Frontal cortex (tissue), 4 donors: ENCODE results near the gene D2HGDH. TPM values are rescaled to one million over a fixed set of nuclear protein-coding genes. Genes with fewer than 3 reads are reported as not detected.
A peak's percentile ranks its signal among the peaks of the same experiment; 100 is the strongest.

Source experiments
- DNase-seq, 2 donors: peaks; one replicate each; pipeline ENCODE4 v3.0.0; 2012; ENCODE audit warnings: low spot score in 2 of 2
- FAIRE-seq: peaks from 2 replicates; lab custom pipeline; 2012; peaks lifted over from hg19 to GRCh38; lab: Jason Lieb, UNC
- total RNA-seq: library from RNA; depleted of rRNA; stranded (reverse); fragments of >200 nt; gene quantifications from one replicate; pipeline ENCODE4 v1.2.3, GENCODE V29; 2014
- donor health status: control.
- donor health status: control.
- donor health status: control.

Gene D2HGDH
- total RNA-seq, 1 donor from 2014 or later = 9.4 TPM

GRCh38 chr2:241763551-241764274, 29.3 kb downstream of the D2HGDH start:
- FAIRE-seq = no peak
- no peak for DNase-seq

GRCh38 chr2:241764275-241765241, 30.1 kb downstream of the D2HGDH start:
- DNase-seq (peak in 1 of 2 donors; percentile 7), FAIRE-seq (no peak)

GRCh38 chr2:241767464-241768250, 33.2 kb downstream of the D2HGDH start:
- no peak for FAIRE-seq

GRCh38 chr2:241768251-241768711, 33.9 kb downstream of the D2HGDH start:
- DNase-seq (peak; percentile 7 to 19), FAIRE-seq (no peak)

More at GRCh38 chr2:241767464-241768250, 33.2 kb downstream of the D2HGDH start:
- DNase-seq = peak in 1 of 2 donors; percentile 12

GRCh38 chr2:241768850-241769249, 34.4 kb downstream of the D2HGDH start:
- FAIRE-seq (no peak), DNase-seq (peak; percentile 5 to 13)

- FAIRE-seq = no peak
- peak in 1 of 2 donors; percentile 16 for DNase-seq
These were observed 35.4 kb downstream of the D2HGDH start for GRCh38 chr2:241769819-241770184.

- no peak for FAIRE-seq
- DNase-seq = peak; percentile 27 to 30
These were observed 35.9 kb downstream of the D2HGDH start for GRCh38 chr2:241770185-241770935.

- peak; percentile 14 to 36 for DNase-seq
- no peak for FAIRE-seq
These were observed 36.5 kb downstream of the D2HGDH start for GRCh38 chr2:241770936-241771285.

GRCh38 chr2:241771286-241772062, 37.0 kb downstream of the D2HGDH start:
- DNase-seq (peak; percentile 17 to 28), FAIRE-seq (no peak)

GRCh38 chr2:241772063-241772499, 37.7 kb downstream of the D2HGDH start:
- FAIRE-seq = no peak
- no peak for DNase-seq

- FAIRE-seq (no peak), DNase-seq (peak; percentile 10 to 21)
These were observed 39.3 kb downstream of the D2HGDH start for GRCh38 chr2:241773511-241774418.

- FAIRE-seq = no peak
These were observed 40.2 kb downstream of the D2HGDH start for GRCh38 chr2:241774419-241775222.

GRCh38 chr2:241775223-241776177, 41.1 kb downstream of the D2HGDH start:
- FAIRE-seq = no peak

More at GRCh38 chr2:241774419-241775222, 40.2 kb downstream of the D2HGDH start:
- DNase-seq = peak; percentile 28 to 40

GRCh38 chr2:241776336-241777169, 42.1 kb downstream of the D2HGDH start, which contains the start of gene GAL3ST2:
Gene GAL3ST2, plus strand, starts transcription at chr2:241776822. Its CDS starts 134 bp downstream, at chr2:241776956.
- DNase-seq = peak; percentile 8 to 16
- no peak for FAIRE-seq

More at GRCh38 chr2:241775223-241776177, 41.1 kb downstream of the D2HGDH start:
- DNase-seq = peak; percentile 17 to 47
